GM21723 (cell line): ENCODE measurements around the gene KRT40.
"Not testable (repeated sequence)": the region's sequence is repeated elsewhere in the genome, so short reads cannot be mapped to it uniquely, and the experiment has no call there.

Experiments
- ATAC-seq: cut with Tn5 transposase; IDR thresholded peaks from one replicate; pipeline ENCODE4 v1.9.1; 2021; ENCODE audit warnings: mild to moderate bottlenecking, moderate library complexity; ENCODE audit not compliant: unreplicated experiment

Gene KRT40

GRCh38 chr17:40984226-40984625 lies at the start of gene KRT40:
TSS of gene KRT40 (minus strand) at chr17:40984326. CDS start at chr17:40984273, 53 bp downstream.
- ATAC-seq, result no peak

GRCh38 chr17:41029633-41030245 lies 45.6 kb upstream of the KRT40 start, which contains the start of gene KRTAP1-4:
TSS of gene KRTAP1-4 (minus strand) at chr17:41030195. CDS start at chr17:41030078, 117 bp downstream.
- no peak for ATAC-seq

- no peak for ATAC-seq
Measured at GRCh38 chr17:41026715-41027471, 42.8 kb upstream of the KRT40 start, which contains the start of gene KRTAP1-5. TSS of gene KRTAP1-5 (minus strand) at chr17:41027208. CDS start at chr17:41027155, 53 bp downstream.

GRCh38 chr17:41024697-41025096 lies 40.6 kb upstream of the KRT40 start:
- ATAC-seq, result no peak

GRCh38 chr17:41020336-41020735 lies 36.2 kb upstream of the KRT40 start:
- ATAC-seq, result no peak

- no peak for ATAC-seq
Measured at GRCh38 chr17:41019415-41019814, 35.3 kb upstream of the KRT40 start.

DNA sequence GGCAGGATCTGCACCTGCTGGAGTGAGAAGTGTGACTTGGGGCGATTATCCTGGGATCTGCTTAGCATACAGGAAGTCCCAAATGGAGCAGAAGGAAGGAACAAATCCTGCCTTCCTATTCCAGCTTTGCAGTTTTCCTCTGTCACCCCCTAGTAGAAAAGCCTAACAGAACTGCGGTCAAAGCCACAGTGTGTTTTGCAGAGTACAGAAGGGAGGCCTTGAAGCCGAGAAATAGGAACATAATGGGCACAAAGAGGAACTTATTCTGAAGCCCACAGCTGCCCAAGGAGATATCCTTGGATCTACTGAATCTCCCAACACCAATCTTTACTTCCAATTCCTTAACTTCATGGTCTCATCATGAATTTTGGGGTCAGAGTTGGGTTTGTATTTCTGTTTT lies 34.4 kb upstream of the KRT40 start:
- no peak for ATAC-seq

DNA sequence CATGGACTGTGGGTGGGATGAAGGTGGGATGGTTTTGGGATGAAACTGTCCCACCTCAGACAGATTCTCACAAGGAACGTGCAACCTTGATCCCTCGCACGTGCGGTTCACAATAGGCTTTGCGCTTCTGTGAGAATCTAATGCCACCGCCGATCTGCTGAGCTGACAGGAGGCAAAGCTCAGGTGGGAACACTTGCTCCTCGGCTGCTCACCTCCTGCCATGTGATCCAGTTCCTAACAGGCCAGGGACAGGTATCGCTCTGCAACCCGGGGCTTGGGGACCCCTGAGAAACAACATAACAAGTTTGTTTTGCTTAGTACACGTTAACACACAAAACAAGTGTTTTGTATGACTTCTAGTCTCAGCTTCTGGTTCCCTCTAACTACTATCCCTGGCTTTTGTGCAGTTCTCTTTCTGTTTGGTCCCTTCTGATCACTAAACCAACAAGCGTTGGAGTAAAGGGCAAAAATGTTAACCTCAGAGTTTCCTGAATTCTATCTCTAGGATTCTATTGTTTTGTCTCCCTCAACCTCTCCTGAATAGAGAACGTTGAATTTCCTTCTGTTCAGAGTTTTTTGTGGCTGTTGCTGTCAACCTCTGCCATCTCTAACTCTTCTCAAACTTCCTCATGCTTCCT lies 32.6 kb upstream of the KRT40 start:
- no peak for ATAC-seq

- no peak for ATAC-seq
Measured at GRCh38 chr17:41015454-41015853, 31.3 kb upstream of the KRT40 start.

DNA sequence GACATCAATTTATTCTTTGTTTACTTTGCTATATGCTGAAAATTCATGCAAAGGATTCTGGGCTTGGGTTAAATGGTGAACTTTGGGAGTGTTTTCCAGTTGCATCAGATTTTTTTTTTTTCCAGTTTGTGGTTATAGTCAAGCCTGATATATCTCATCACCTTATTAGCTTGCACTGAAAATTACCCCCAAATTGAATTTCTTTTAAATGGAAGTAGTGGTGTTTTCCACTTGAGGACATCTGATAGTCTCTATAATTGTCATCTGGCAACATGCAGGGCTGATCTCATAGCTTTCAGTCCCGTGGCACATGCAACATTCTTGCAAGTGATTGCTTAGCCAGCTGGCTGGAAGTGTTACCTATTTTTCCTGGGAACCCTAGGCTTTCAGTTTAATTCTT lies 29.5 kb upstream of the KRT40 start:
- no peak for ATAC-seq

DNA sequence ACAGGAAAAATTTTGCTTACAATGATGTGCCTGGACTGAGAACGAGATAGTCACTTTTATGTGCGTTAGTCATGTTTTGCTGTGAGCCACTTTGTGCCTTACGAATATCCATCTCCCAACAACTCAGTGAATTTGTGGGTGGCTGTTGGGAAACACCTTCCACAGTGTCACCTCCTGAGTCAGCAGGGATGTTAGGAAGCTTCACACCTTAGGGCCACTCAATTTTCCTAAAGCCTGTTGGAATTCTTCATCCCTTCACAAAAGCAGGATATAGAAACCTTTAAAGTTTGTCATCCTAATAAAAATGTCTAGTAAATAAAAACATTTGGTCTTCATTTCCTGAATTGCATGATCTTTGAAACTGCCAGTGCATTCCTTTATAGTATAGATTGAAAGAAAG lies 29.1 kb upstream of the KRT40 start:
- ATAC-seq, result no peak

- ATAC-seq, result no peak
Measured at GRCh38 chr17:41012326-41013120, 28.4 kb upstream of the KRT40 start.

DNA sequence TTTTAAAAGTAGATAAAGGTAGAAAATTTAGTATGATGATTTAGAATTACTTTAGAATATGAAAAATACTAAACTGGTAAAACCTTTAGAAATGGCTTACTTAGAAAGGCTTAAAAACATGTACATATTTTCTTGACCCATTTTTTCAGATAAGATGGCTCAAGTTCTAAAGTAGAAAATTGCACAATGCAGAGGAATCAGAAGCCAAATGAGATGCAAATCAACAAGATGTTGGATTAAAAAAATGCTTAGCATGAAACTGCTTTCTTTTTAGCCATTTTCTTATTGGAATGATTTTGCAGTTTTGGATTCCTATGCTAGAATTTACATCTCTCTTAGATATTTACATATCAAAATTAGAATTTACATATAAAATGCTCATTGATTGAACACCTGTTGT lies 26.3 kb upstream of the KRT40 start:
- no peak for ATAC-seq

DNA sequence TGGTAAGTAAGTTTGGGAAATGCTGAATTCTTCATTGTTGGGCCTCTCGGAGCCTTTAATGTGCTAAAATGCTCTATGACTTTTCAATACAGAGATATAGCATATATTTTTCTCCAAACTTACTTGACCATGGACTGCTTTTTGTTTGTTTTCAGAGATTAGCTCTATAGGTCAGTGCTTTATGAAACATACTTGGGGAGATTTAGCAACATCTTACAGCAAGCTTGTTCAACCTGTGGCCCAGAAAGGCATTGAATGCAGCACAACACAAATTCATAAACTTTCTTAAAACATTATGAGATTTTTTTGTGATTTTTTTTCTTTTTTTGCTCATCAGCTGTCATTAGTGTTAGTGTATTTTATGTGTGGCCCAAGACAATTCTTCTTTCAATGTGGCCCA lies 25.8 kb upstream of the KRT40 start:
- ATAC-seq, result no peak

- no peak for ATAC-seq
Measured at GRCh38 chr17:41009301-41009760, 25.2 kb upstream of the KRT40 start.

DNA sequence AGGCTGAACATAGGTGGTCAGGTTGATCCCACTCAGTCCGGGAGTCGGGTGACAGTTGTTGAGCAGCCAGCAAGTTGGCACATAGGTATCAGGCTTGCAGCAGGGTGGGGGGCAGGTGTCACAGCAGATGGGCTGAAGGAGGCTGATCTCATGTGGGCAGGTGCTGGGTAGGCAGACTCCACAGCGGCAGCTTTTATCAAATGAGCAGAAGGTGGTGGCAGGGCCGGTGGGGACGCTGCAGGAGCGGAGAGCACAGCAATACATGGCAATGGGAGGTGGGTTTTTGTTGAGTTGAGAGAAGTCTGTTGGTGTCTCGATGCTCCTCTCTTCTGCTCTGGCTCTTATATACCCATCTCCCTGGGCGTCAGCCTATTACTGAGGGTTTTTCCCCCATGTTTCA lies 24.7 kb upstream of the KRT40 start, which contains the start of gene KRTAP3-1:
Gene KRTAP3-1 (minus strand): TSS at position 318 of the 400 bp plus-strand sequence. CDS start 54 bp downstream, at position 264.
- no peak for ATAC-seq

DNA sequence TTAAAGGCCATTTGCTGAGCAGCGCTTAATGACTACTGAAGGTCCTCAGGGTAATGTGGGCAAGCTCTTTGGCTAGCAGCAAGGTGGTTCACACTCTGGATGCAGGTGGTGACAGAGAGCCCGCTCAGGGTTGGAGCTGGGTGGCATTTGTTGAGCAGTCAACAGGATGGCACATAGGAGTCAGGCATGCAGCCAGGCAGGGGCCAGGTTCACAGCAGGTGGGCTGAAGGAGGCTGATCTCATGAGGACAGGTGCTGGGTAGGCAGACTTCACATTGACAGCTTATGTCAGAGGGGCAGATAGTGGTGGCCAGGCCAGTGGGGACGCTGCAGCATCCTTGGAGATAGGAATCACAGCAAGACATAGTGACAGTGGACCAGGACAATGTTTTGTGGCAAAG lies 20.3 kb upstream of the KRT40 start:
- no peak for ATAC-seq

DNA sequence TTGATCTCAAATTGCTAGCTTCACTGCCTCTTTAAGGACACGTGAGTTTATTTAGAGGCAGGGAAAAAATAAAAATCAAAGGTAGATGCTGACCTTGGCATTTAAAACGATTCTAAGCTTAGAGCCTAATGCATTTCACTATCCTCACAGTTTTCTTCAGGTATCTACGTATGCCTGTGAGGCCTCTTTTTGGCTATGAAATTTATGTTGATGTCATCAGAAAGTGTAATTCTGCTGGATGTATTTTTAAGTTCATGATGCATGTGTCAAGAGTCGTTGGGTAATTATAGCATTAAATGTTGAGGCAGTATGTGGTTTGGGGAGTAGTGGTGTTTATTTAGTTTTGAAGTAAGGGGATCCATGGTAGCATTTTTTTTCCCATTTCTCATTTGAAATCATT lies 19.8 kb upstream of the KRT40 start:
- ATAC-seq, result no peak

- ATAC-seq, result no peak
Measured at GRCh38 chr17:41002814-41003213, 18.7 kb upstream of the KRT40 start.

DNA sequence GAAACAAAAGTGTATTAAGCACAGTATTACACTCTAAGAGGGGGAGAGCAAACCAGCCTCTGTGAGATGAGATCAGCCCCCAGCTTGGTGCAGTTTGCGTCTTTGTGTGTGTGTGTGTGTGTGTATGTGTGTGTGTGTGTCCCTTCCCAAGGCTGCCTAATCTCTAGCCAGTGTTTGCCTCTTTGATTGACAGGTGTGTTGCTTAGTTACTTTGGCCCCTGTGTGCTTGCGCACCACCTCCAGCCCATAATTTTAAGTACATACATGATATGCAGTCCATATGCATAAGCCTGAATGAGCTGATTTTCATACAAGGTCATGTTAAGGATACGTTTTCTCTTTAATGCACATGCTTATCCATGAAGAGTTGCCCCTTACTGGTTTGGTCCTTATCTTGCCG lies 17.7 kb upstream of the KRT40 start:
- ATAC-seq, result no peak

- ATAC-seq, result not testable (repeated sequence)
Measured at GRCh38 chr17:40999563-40999962, 15.4 kb upstream of the KRT40 start, which contains the start of gene KRTAP3-2. TSS of gene KRTAP3-2 (minus strand) at chr17:40999906. CDS start at chr17:40999853, 53 bp downstream.
